SIG-M5 treated with dmso at 0.1 percent for 504 hours (cell line): ENCODE measurements around the gene SPACA4.

Experiments
- DNase-seq: peaks from one replicate; lab custom pipeline; 2025; ENCODE audit not compliant: unreplicated experiment; lab: John Stamatoyannopoulos, UW

Gene SPACA4

DNA sequence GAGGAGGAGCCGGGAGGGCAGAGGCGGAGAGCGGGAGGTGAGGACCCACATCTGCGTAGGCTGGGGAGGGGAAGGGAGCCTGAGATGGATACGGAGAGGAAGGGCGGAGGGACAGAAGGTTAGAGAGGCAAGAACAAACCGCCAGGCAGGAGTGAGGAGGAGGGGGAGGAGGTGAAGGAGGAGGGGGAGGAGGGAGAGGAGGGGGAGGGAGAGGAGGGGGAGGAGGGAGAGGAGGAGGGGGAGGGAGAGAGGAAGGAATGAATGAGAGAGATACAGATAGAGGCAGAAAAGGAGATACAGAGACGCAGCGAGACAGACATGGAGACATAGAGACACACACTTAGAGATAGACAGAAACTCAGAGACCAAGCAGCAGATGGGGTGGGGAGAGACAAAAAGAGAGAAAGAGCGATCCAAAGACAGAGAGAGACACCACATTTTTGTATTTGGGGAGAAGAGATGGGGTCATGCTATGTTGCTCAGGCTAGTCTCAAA is 40.2 kb downstream of the SPACA4 start:
- DNase-seq: no peak

DNA sequence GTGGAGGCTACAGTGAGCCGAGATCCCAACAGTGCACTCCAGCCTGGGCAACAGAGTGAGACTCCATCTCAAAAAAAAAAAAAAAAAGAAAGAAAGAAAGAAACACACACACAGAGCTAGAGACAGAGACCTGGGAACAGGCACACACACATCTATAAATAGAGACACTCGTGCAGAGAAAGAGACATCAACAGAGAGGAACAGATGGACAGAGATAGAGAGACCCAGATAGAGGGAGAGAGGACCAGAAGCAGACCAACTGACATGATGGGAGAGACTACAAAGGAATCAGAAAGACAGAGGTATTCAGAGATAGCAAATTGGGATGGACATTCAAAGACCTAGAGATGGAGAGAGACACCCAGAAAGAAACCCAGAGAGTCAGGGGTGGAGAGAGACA is 41.6 kb downstream of the SPACA4 start:
- DNase-seq: no peak

DNA sequence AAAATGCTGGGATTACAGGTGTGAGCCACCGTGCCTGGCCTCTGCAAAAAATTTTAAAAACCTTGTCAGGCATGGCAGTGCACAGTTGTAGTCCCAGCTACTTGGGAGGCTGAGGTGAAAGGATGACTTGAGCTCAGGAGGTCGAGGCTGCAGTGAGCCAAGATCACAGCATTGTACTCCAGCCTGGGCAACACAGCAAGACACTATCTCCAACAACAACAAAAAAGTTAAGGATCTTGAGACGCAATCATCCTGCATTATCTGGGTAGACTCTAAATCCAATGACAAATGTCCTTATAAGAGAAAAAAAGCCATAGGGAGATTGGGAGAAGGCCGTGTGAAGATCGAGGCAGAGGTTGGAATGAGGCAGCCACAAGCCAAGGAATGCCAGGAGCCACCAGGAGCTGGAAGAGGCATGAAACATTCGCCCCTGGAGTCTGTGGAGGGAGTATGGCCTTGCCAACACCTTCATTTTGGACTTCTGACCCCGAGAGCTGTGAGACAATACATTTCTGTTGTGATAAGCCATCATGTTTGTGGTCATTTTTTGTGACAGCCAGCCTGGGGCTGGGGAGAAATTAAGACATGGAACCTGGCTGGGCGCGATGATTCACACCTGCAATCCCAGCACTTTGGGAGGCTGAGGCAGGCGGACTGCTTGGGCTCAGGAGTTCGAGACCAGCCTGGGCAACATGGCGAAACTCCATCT is 44.6 kb downstream of the SPACA4 start:
- no peak for DNase-seq

DNA sequence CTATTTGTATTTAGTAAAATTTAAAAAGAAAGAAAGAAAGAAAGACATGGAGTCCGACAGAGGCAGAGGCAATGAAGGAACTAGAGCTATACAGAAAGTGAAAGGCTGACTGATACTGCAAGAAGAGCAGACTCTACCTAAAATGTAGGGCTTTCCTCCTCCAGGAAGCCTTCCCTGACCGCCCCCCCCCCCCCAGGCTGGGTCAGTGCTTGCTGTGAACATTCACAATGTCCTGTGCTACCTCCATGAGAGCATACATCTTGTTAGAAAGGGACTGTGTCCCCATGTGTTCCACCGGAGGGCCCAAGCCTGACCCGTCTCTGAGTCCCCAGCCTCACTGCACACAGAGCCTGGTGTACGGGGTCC is 45.1 kb downstream of the SPACA4 start:
- no peak for DNase-seq

DNA sequence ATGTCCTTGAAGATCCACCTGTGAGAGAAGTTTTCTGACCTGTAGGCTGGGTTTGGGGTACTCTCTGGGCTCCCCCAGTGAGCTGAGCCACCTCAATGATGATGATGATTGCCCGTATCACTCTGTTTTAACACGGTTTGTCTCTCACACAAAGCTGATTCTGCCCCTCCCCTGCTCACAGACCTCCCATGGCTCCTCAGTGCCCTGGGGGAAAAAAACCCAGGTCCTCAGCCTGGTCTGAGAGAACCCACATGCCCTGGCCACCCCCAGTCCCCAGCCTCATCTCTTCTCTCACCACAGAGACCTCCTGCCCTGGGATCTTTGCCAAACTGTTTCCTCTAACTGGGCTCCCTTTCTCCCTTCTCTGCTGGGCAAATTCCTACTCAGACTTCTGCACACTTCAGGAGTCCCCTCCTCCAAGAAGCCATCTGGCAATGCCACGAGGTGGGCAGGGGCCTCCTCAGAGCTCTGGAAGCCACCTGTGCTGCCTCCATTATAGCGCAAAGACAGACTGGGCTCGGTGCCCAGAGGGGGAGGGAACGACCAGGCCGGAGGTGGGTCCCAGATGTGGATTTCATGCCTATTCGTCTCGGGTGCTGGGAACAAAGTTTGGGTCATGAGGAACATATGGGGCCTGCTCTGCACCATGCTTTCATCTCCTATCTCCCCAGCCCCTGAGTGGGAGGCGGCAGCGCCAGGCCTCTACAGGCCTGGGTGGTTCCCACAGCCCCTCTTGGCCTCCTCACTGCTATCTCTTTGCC is 47.9 kb downstream of the SPACA4 start:
- DNase-seq: no peak

DNA sequence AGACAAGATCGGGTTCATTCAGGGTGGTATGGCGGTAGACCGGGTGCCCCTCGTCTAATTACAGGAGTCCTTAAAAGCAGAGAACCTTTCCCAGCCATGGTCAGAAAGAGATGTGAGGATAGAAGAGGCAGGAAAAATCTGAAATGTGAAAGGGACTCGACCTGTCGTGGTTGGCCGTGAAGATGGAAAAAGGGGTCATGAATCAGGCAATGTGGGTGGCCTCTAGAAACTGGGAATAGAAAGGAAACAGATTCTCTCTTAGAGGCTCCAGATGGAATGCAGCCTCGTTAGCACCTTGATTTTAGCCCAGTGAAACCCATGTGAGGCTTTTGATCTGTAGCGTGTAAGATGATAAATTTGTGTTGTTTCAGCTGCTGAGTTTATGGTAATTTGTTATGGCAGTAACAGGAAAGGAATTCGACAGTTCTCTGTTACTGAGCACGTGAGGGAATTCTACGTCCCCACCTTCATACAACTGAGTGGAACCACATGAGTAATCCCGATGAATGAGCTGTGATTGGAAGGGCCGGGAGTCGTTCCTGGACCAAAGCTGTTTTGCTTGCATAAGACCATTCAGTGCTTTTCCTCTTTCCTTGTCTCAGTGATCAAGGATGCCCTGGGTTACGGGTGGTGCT is 50.4 kb downstream of the SPACA4 start:
- no peak for DNase-seq
